A549 treated with Hydrocortisone at 1 μM for 4 hours (cell line): Measurements from ENCODE around the gene KLK11. TPM values are rescaled to one million over a fixed set of nuclear protein-coding genes. Genes with fewer than 3 reads are reported as not detected.

ENCODE experiments used
- total RNA-seq: library from RNA; stranded (reverse); fragments of 200-300 nt; extraction: Qiagen RNA extraction; gene quantifications from 5 replicates; pipeline ENCODE4 v1.2.3, GENCODE V29; 2022

The KLK11 gene
- 0.12 TPM in 1 of 5 replicates, not detected in the others for total RNA-seq

GRCh38 chr19:51026554-51026831 lies at the start of gene KLK11:
Gene KLK11, minus strand, starts transcription at chr19:51026616. Its CDS starts 985 bp downstream, at chr19:51025631.

GRCh38 chr19:51064534-51065220 lies 38.3 kb upstream of the KLK11 start, which contains the start of gene KLK13:
Gene KLK13, minus strand, starts transcription at chr19:51065092. Its CDS starts 25 bp downstream, at chr19:51065067.

GRCh38 chr19:51034704-51035103 lies 8.3 kb upstream of the KLK11 start, which contains the start of gene KLK12:
Gene KLK12, minus strand, starts transcription at chr19:51035002. Its CDS starts 381 bp downstream, at chr19:51034621.

GRCh38 chr19:51019544-51019925 lies 6.9 kb downstream of the KLK11 start, which contains the start of gene KLK10:
Gene KLK10, minus strand, starts transcription at chr19:51019709. Its CDS starts 579 bp downstream, at chr19:51019130.

GRCh38 chr19:51001515-51001914 lies 24.9 kb downstream of the KLK11 start, which contains the start of gene KLK8:
Gene KLK8, minus strand, starts transcription at chr19:51001604. Its CDS starts 437 bp downstream, at chr19:51001167.

GRCh38 chr19:50983625-50984292 lies 42.7 kb downstream of the KLK11 start, which contains the start of gene KLK7:
Gene KLK7, minus strand, starts transcription at chr19:50983917. Its CDS starts 1,518 bp downstream, at chr19:50982399.

Other genes with a start within 250 kb of the KLK11 start
- not detected in 5 replicates for gene ACP4, start 236.2 kb downstream of the KLK11 start, total RNA-seq
- gene KLK1, start 202.8 kb downstream of the KLK11 start, total RNA-seq, result 0.09 to 0.26 TPM (median 0.24 TPM) in 3 of 5 replicates, not detected in the others
- not detected in 5 replicates for gene KLK15, start 193.0 kb downstream of the KLK11 start, total RNA-seq
- not detected in 5 replicates for gene KLK3, start 171.7 kb downstream of the KLK11 start, total RNA-seq
- gene KLK2, start 153.2 kb downstream of the KLK11 start, total RNA-seq, result 0.10 to 0.37 TPM (median 0.19 TPM) in 4 of 5 replicates, not detected in the other
- 0.12 TPM in 1 of 5 replicates, not detected in the others for gene KLK4, start 115.2 kb downstream of the KLK11 start, total RNA-seq
- gene KLK5, start 73.6 kb downstream of the KLK11 start, total RNA-seq, result 0.06 TPM in 1 of 5 replicates, not detected in the others
- 0.21 to 0.38 TPM (median 0.28 TPM) in 5 replicates for gene KLK6, start 57.0 kb downstream of the KLK11 start, total RNA-seq
- 0.17 TPM in 1 of 5 replicates, not detected in the others for gene KLK7, start 42.7 kb downstream of the KLK11 start, total RNA-seq
- gene KLK8, start 25.0 kb downstream of the KLK11 start, total RNA-seq, result not detected in 5 replicates
- 0.09 to 0.52 TPM (median 0.40 TPM) in 5 replicates for gene KLK10, start 6.9 kb downstream of the KLK11 start, total RNA-seq
- not detected in 5 replicates for gene KLK12, start 8.4 kb upstream of the KLK11 start, total RNA-seq
- gene KLK13, start 38.5 kb upstream of the KLK11 start, total RNA-seq, result 0.13 to 0.23 TPM (median 0.15 TPM) in 3 of 5 replicates, not detected in the others
- 0.26 to 0.44 TPM (median 0.36 TPM) in 5 replicates for gene KLK14, start 56.3 kb upstream of the KLK11 start, total RNA-seq
- 5.1 to 14.7 TPM (median 13.8 TPM) in 5 replicates for gene CTU1, start 81.8 kb upstream of the KLK11 start, total RNA-seq
- gene SIGLEC9, start 98.3 kb upstream of the KLK11 start, total RNA-seq, result 0.17 TPM in 1 of 5 replicates, not detected in the others
- gene SIGLEC7, start 115.7 kb upstream of the KLK11 start, total RNA-seq, result not detected in 5 replicates
- 0.14 to 0.22 TPM in 2 of 5 replicates, not detected in the others for gene CD33, start 198.5 kb upstream of the KLK11 start, total RNA-seq
- not detected in 5 replicates for gene SIGLECL1, start 224.5 kb upstream of the KLK11 start, total RNA-seq